ENCODE measurements around the gene LTBP3.

- no peak for TF ChIP-seq CTCF (IDR thresholded peaks at IDR 0.05)
- TF ChIP-seq POLR2AphosphoS5 (IDR thresholded peaks at IDR 0.05): peak; percentile 81 to 93 (median 84)
Measured at GRCh38 chr11:65506772-65507505, 51.2 kb downstream of the LTBP3 start.
